Measurements from ENCODE around the gene EIF4G3.
"Not testable (repeated sequence)": the region's sequence is repeated elsewhere in the genome, so short reads cannot be mapped to it uniquely, and the experiment has no call there.

GRCh38 chr1:21201238-21201637 is 24.5 kb upstream of the EIF4G3 start:
- not testable (repeated sequence) for TF ChIP-seq POLR2AphosphoS5 (IDR thresholded peaks at IDR 0.05; ENCODE audit: low read depth, low read length); POLR2A (IDR thresholded peaks at IDR 0.05; ENCODE audit: low read depth, low read length); TAF1 (IDR thresholded peaks at IDR 0.05; ENCODE audit: borderline replicate concordance, low read depth, low read length)
